Hepatic stellate cell (primary cell): ENCODE results near the gene CDH8.

Experiments
- DNase-seq: peaks from one replicate; pipeline ENCODE4 v3.0.0; 2011; ENCODE audit warnings: low spot score

Gene CDH8

GRCh38 chr16:62029947-62030346 is 6.3 kb downstream of the CDH8 start:
- no peak for DNase-seq

GRCh38 chr16:62022688-62023087 is 13.6 kb downstream of the CDH8 start:
- no peak for DNase-seq

GRCh38 chr16:62021161-62021581 is 15.1 kb downstream of the CDH8 start:
- DNase-seq, result no peak

DNA sequence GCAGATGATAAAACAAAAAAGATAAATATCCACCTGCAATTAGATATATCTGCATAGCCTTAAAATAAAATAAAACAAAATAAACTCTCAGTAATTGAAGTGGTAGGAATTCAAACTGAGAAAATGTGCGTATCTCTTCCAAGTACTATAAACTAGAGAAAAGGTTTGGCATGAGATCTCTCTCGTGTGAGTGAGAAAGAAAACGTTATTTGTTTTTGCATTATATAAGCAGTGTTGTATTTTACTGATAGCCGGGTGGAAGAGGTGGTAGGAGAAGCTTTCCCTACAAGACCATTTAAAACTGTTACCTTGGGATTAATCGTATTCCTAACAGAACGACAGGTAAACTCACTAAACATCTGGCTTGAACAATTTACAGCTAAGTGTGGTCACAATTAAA is 15.6 kb downstream of the CDH8 start:
- DNase-seq, result no peak

GRCh38 chr16:62019851-62020250 is 16.4 kb downstream of the CDH8 start:
- DNase-seq, result no peak

DNA sequence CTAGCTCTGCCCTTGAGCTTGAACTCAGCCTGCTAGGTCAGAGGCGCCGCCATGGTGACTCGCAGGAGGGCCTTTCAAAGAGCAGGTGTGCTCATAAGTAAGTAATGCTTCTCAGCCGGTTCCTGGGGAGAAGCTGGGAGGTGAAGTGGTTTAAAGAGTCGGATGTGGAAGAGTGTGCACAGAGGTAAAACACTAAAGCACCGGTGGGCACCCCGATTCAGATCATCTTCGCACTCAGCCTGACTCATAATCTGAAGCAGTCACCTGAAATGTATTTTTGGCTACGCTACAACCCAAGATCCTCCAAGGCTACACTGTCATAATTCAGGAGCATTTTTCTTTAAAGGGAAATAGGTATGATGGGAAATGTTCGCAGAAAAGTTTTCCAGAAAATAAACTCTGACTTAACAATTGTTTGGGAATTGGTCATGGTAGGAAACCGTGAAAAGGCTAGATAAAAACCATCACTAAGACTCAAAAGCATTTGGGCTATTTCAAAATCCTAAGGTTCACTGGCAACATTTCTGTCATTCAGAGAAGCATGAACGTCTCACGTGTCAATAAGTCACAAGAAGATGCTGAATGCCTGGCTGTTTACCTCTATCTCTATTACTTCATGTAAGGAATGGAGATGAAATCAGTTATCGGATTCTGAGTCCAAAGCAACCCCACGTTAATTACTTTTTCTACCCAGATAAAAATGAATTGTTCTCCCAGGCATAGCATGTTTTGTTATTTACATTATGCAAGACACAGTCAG is 17.8 kb downstream of the CDH8 start:
- no peak for DNase-seq

- no peak for DNase-seq
These were observed 21.8 kb downstream of the CDH8 start for GRCh38 chr16:62014319-62014923.

- DNase-seq, result no peak
These were observed 26.1 kb downstream of the CDH8 start for GRCh38 chr16:62010186-62010585.

GRCh38 chr16:61998460-61998859 is 37.8 kb downstream of the CDH8 start:
- no peak for DNase-seq

GRCh38 chr16:61993108-61993507 is 43.1 kb downstream of the CDH8 start:
- no peak for DNase-seq

- no peak for DNase-seq
These were observed 48.7 kb downstream of the CDH8 start for GRCh38 chr16:61987474-61988012.

- no peak for DNase-seq
These were observed 67.2 kb downstream of the CDH8 start for GRCh38 chr16:61969077-61969382.

GRCh38 chr16:61968242-61969076 is 67.8 kb downstream of the CDH8 start:
- DNase-seq, result no peak

DNA sequence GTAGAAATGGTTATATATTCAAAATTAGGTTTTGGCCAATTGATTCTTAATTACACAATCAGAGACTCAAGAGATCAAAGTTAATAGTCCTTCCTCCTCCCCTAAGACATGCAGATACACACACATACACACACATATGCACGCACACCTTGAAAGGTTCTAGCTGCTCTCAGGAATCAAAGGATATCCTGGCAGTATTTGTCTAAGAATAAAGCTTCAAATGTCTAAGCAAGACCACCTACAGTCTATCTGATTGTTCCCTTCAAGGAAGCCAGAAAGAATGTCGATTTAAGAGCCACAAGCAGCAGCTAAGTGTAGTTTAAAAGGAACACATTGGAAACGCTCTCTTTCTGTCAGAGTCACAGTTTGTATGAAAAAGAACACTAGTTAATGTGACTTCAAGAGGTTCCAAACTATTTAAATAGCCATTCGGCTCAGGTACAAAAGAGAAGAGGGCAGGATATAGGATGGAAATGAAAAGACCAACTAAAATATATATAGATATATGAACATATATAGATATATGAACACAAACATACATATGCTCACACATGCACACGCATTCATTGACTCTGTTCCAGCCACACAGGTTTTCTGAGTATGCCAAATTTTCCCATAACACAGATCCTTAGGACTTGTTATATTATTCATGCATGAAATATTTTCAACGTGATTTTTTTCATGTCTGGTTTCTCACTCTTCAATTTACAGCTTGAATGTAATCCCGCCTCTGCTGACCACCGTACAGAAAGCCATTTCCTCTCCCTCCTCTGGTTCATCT is 79.0 kb downstream of the CDH8 start:
- no peak for DNase-seq

- no peak for DNase-seq
These were observed 83.4 kb downstream of the CDH8 start for GRCh38 chr16:61952841-61953240.

DNA sequence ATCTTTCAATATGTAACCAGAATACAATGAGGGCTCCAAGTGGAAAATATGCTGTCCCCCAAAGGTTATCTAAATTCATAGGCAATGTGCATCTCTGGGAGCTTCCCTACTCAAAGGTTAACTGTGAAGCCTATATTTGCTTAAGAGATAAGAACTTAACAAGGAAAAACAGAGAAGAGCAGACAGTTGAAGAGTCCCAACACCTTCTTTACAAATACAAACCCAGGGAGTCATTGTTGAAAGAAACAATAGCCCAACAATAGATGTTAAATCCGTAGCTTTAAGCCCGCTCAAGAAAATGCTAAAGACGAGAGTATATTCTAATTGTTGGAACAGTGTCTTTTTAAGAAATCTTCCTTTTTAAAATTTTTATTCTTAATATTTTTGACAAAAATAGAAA is 87.8 kb downstream of the CDH8 start:
- DNase-seq, result no peak

- no peak for DNase-seq
These were observed 90.2 kb downstream of the CDH8 start for GRCh38 chr16:61946019-61946418.

GRCh38 chr16:61945511-61945910 is 90.7 kb downstream of the CDH8 start:
- no peak for DNase-seq

DNA sequence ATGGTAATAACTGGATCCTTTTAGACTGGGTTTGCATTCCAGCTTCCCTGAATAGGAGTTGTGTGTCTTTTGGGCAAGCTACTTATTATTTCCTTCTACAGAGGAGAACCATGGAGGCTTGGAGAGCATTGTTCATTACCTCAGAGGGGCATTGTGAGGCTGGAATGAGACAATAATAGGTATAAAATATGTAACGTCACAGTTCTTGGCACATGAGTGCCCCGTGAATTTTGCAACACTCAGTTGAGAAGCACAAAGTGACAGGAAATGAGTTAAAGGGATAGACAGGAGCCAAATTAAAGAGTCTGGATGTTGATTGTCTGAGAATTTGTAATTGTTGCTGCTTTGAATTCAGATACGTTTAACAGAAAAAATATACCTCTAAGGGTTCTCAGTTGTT is 92.2 kb downstream of the CDH8 start:
- DNase-seq, result no peak

DNA sequence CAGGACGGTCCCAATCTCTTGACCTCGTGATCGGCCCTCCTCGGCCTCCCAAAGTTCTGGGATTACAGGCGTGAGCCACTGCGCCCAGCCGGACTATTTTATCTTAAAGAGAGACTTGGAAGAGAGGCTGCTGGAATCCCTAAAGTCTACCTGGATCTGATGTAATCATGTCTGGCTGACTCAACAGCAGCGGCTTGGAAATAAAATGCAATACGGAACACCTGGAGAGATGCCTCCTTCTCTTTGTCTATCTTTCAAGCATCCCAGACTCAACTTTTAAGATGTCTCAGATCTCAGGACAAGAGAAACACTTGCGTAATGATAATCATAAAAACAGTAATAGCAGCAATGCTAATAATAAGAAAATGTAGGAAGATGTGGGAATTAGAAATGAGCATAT is 95.6 kb downstream of the CDH8 start:
- DNase-seq, result no peak

DNA sequence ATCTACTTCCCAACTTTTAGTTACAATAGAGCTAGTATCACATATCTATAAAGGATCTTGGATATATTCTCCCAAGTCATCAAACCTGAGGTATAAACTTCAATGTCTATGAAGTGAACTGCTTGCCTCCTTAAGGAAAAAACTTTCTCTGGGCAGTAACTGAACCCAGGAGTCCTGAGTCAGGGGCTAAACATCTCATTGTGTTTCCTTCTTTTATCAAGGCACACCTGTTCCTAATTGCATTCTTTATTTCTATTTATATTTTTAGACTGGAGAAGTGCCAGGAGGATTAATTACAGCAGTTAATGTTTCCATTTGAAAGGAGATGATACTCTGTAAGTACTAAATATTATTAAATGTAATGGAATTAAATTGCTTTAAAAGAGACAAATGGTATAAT is 98.6 kb downstream of the CDH8 start:
- no peak for DNase-seq

DNA sequence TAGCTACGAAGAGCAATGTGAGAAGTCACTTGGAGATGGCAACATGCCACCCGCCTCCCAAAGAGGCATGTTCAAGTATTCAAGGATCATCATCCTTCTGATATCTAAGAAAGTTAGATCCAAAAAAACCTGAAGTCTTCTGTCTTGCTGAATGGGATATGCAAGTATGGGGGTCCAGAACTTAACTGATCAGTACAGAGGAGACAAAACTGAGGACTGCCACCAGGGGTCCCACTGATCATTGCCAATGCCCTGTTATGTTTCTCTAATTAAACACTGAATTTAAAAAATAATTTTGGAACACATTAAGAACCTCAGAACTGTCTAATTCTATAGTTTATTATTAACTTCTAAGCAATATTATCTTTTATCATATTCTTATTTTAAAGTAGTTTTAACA is 99.7 kb downstream of the CDH8 start:
- DNase-seq, result no peak
